Spleen (tissue), 11 donors: Measurements from ENCODE around the gene NFIB. TPM values are rescaled to one million over a fixed set of nuclear protein-coding genes. Genes with fewer than 3 reads are reported as not detected.

Experiments used
- DNase-seq: peaks from one replicate; pipeline ENCODE4 v3.0.0-alpha.2; 2020
- H3K27ac ChIP-seq, 8 donors: fragments of 200-600 bp; sonication (generic) in 7 of 8; 1 replicate in 4 of 8; 2 replicates in 4 of 8; pipeline versions ENCODE4 v1.5.0 to v1.8.0; 2016 to 2021; ENCODE audit warnings: inconsistent platforms in 4 of 8, mild to moderate bottlenecking in 4 of 8, moderate library complexity in 1 of 8
- H3K27me3 ChIP-seq, 7 donors: fragments of 200-600 bp; sonication (generic) in 6 of 7; replicated peaks in 1 of 7; 1 replicate in 4 of 7; 2 replicates in 3 of 7; pipeline versions ENCODE4 v1.5.0 to v1.8.0; 2016 to 2021; ENCODE audit warnings: inconsistent platforms in 3 of 7, mild to moderate bottlenecking in 1 of 7
- H3K36me3 ChIP-seq, 6 donors: fragments of 200-600 bp; sonication (generic) in 5 of 6; 1 replicate in 4 of 6; 2 replicates in 2 of 6; pipeline versions ENCODE4 v1.5.0 to v1.8.0; 2016 to 2021; ENCODE audit warnings: inconsistent platforms in 2 of 6
- H3K4me1 ChIP-seq, 6 donors: fragments of 200-600 bp; sonication (generic) in 5 of 6; 1 replicate in 3 of 6; 2 replicates in 3 of 6; pipeline versions ENCODE4 v1.5.0 to v1.8.0; 2016 to 2021; ENCODE audit warnings: inconsistent platforms in 3 of 6
- H3K4me3 ChIP-seq, 8 donors: fragments of 200-600 bp; sonication (generic) in 7 of 8; 1 replicate in 4 of 8; 2 replicates in 4 of 8; pipeline versions ENCODE4 v1.5.0 to v1.8.0; 2016 to 2021; ENCODE audit warnings: inconsistent platforms in 4 of 8, mild to moderate bottlenecking in 4 of 8, moderate library complexity in 2 of 8
- H3K9me3 ChIP-seq, 8 donors: fragments of 200-600 bp; sonication (generic) in 7 of 8; 1 replicate in 4 of 8; 2 replicates in 4 of 8; pipeline versions ENCODE4 v1.5.0 to v1.8.0; 2016 to 2021; ENCODE audit warnings: inconsistent platforms in 4 of 8
- CTCF ChIP-seq, 11 experiments: fragments of 200-600 bp in 7 of 11; fragments of 450-650 bp in 4 of 11; sonication (generic) in 4 of 11; IDR thresholded peaks in 8 of 11; conservative IDR thresholded peaks in 3 of 11; 1 replicate in 7 of 11; 2 replicates in 4 of 11; pipeline versions ENCODE4 v1.4.0 to v1.8.0; 2016 to 2021; ENCODE audit warnings: antibody characterized with exemption in 11 of 11, inconsistent platforms in 4 of 11, mild to moderate bottlenecking in 1 of 11
- POLR2A ChIP-seq, 3 donors: fragments of 450-650 bp; IDR thresholded peaks; one replicate each; pipeline ENCODE4 v1.5.1; 2017; ENCODE audit warnings: antibody characterized with exemption in 3 of 3, mild to moderate bottlenecking in 1 of 3
- POLR2AphosphoS5 ChIP-seq, 3 donors: sonication (generic); formaldehyde crosslinking; IDR thresholded peaks; one replicate each; pipeline ENCODE4 v1.5.1; 2017; ENCODE audit warnings: antibody characterized with exemption in 3 of 3
- WGBS, 5 donors: extraction: QIAGEN DNeasy Blood & Tissue Kit in 3 of 5; methylation state at CpG; one replicate each; pipeline versions ENCODE4 v1.1.5 to v1.1.7; 2013 to 2018; 5-methylcytosine and 5-hydroxymethylcytosine counted together
- intact Hi-C: fragments of 100-400 bp; cut with DNase I; formaldehyde crosslinking; loops from one replicate; pipeline ENCODE4 v1.15.0; 2023; ENCODE audit warnings: low total_unique reads
- polyA plus RNA-seq, 3 donors: library from polyadenylated mRNA; stranded (reverse); fragments of 200-250 nt; gene quantifications; one replicate each; pipeline ENCODE4 v1.2.1, GENCODE V29; 2013
- total RNA-seq, 7 donors: library from RNA; depleted of rRNA in 3 of 7; stranded (reverse); fragments of >200 nt in 3 of 7; fragmentation: NEBNext Ultra II Directional in 4 of 7; extraction: Animal tissue kit (Norgen Biotek cat#: 25700) in 4 of 7; gene quantifications; one replicate each; pipeline versions ENCODE4 v1.1.0 to v1.2.1, GENCODE V29; 2016 to 2021
- donor health status: healthy with polysubstance abuse.
- donor health status: DM: no; HTN: no; CAD: no; lungs with moderate emphysema.
- donor health status: DM: no; HTN: no; CAD: no.
- donor health status: Bipolar disorder and iron deficiency.
- donor health status: healthy.
- donor health status: DM: no; HTN: no; CAD: no.
- donor health status: DM: yes; HTN: yes; CAD: no.

The NFIB gene
- total and polyA plus RNA-seq, 10 donors = 3.6 to 96.8 (median 48.4) TPM

GRCh38 chr9:14337615-14338014, 23.7 kb upstream of the NFIB start:
- 62 to 82% (median 74%) methylated on average over 4 of the region's 4 CpGs for WGBS, 5 donors
- H3K9me3 ChIP-seq = no peaks in the 10 kb centered on the region
- H3K4me1 ChIP-seq = no peaks in the 10 kb centered on the region
- no peak for DNase-seq
- H3K27ac ChIP-seq = no peak overlapping the region
- intact Hi-C loops = no loop called here
- no peaks in the 10 kb centered on the region for H3K36me3 ChIP-seq
- no peak for TF ChIP-seq POLR2A (IDR thresholded peaks at IDR 0.05)
- no peak for TF ChIP-seq CTCF (IDR thresholded peaks at IDR 0.05 in 8 of 11, conservative IDR thresholded peaks at IDR 0.05 in 3 of 11)
- TF ChIP-seq POLR2AphosphoS5 (IDR thresholded peaks at IDR 0.05) = no peak
- peaks cover 0 to 42% (median 6%) of the 10 kb centered on the region in 7 donors for H3K27me3 ChIP-seq
- H3K4me3 ChIP-seq = no peak overlapping the region

GRCh38 chr9:14336244-14336643, 22.3 kb upstream of the NFIB start:
- 93 to 100% (median 97%) methylated on average over 1 of the region's 1 CpG for WGBS, 5 donors
- H3K27me3 ChIP-seq = peaks cover 0 to 28% (median 0%) of the 10 kb centered on the region in 7 donors
- no peaks in the 10 kb centered on the region for H3K36me3 ChIP-seq

GRCh38 chr9:14331120-14331519, 17.2 kb upstream of the NFIB start:
- intact Hi-C loops = no loop called here
- H3K27ac ChIP-seq = no peak overlapping the region
- no peaks in the 10 kb centered on the region for H3K4me1 ChIP-seq
- no peaks in the 10 kb centered on the region for H3K9me3 ChIP-seq
- no peak overlapping the region for H3K4me3 ChIP-seq
- H3K27me3 ChIP-seq = peaks cover 0 to 19% (median 0%) of the 10 kb centered on the region in 7 donors
- TF ChIP-seq POLR2A (IDR thresholded peaks at IDR 0.05) = no peak
- TF ChIP-seq POLR2AphosphoS5 (IDR thresholded peaks at IDR 0.05) = no peak
- TF ChIP-seq CTCF (IDR thresholded peaks at IDR 0.05 in 8 of 11, conservative IDR thresholded peaks at IDR 0.05 in 3 of 11) = no peak
- 76 to 85% (median 84%) methylated on average over 3 of the region's 3 CpGs for WGBS, 5 donors
- no peaks in the 10 kb centered on the region for H3K36me3 ChIP-seq
- no peak for DNase-seq

More at GRCh38 chr9:14336244-14336643, 22.3 kb upstream of the NFIB start:
- TF ChIP-seq POLR2A (IDR thresholded peaks at IDR 0.05) (no peak), CTCF (IDR thresholded peaks at IDR 0.05 in 8 of 11, conservative IDR thresholded peaks at IDR 0.05 in 3 of 11) (no peak), POLR2AphosphoS5 (IDR thresholded peaks at IDR 0.05) (no peak)
- H3K4me3 ChIP-seq = no peak overlapping the region
- no peaks in the 10 kb centered on the region for H3K9me3 ChIP-seq
- H3K4me1 ChIP-seq = no peaks in the 10 kb centered on the region
- intact Hi-C loops = no loop called here
- no peak overlapping the region for H3K27ac ChIP-seq
- no peak for DNase-seq

GRCh38 chr9:14327036-14327435, 13.1 kb upstream of the NFIB start:
- DNase-seq = no peak
- Histone ChIP-seq H3K4me1 (peaks cover 0 to 12% (median 6%) of the 10 kb centered on the region in 6 donors), H3K9me3 (no peaks in the 10 kb centered on the region), H3K27ac (no peak overlapping the region), H3K36me3 (no peaks in the 10 kb centered on the region), H3K4me3 (no peak overlapping the region), H3K27me3 (peaks cover 0 to 40% (median 0%) of the 10 kb centered on the region in 7 donors)
- 84 to 96% (median 92%) methylated on average over 4 of the region's 4 CpGs for WGBS, 5 donors
- intact Hi-C loops = no loop called here
- TF ChIP-seq POLR2AphosphoS5 (IDR thresholded peaks at IDR 0.05) = no peak
- no peak for TF ChIP-seq POLR2A (IDR thresholded peaks at IDR 0.05)
- TF ChIP-seq CTCF (IDR thresholded peaks at IDR 0.05 in 8 of 11, conservative IDR thresholded peaks at IDR 0.05 in 3 of 11) = no peak
